Measurements from ENCODE around the gene KIF3B. TPM values are rescaled to one million over a fixed set of nuclear protein-coding genes. Genes with fewer than 3 reads are reported as not detected.
"Not testable (repeated sequence)": the region's sequence is repeated elsewhere in the genome, so short reads cannot be mapped to it uniquely, and the experiment has no call there.

The KIF3B gene
- total RNA-seq, 2 experiments from 2014 or later, result 25.4 to 25.7 TPM

- POLR2A ChIA-PET, result no interaction called here
- CTCF ChIA-PET, result no interaction called here
Observed at GRCh38 chr20:32338665-32339064, 61.2 kb downstream of the KIF3B start.

GRCh38 chr20:32339116-32339515 lies 61.7 kb downstream of the KIF3B start:
- H3K4me1 Mint-ChIP-seq (ENCODE audit: low read depth), result peaks cover 23% of the 10 kb centered on the region
- no peak for ATAC-seq

More at GRCh38 chr20:32338665-32339064, 61.2 kb downstream of the KIF3B start:
- Mint-ChIP-seq H3K27ac (no peak overlapping the region), H3K4me3 (no peak overlapping the region), H3K36me3 (ENCODE audit: low read depth) (peaks cover 24% of the 10 kb centered on the region), H3K9me3 (no peaks in the 10 kb centered on the region), H3K4me1 (ENCODE audit: low read depth) (peaks cover 28% of the 10 kb centered on the region), H3K27me3 (no peaks in the 10 kb centered on the region)
- no peak for ATAC-seq
- DNase-seq, result no peak
- intact Hi-C loops (cut with micrococcal nuclease), result no loop called here
- TF ChIP-seq CTCF (IDR thresholded peaks at IDR 0.05), result no peak

GRCh38 chr20:32341053-32341452 lies 63.6 kb downstream of the KIF3B start:
- ATAC-seq; POLR2A ChIA-PET; intact Hi-C loops (cut with micrococcal nuclease): not testable (repeated sequence)

More at GRCh38 chr20:32339116-32339515, 61.7 kb downstream of the KIF3B start:
- H3K27me3 Mint-ChIP-seq, result no peaks in the 10 kb centered on the region
- ChIA-PET CTCF (no interaction called here), POLR2A (no interaction called here)
- H3K4me3 Mint-ChIP-seq, result no peak overlapping the region
- no peak for TF ChIP-seq CTCF (IDR thresholded peaks at IDR 0.05)
- DNase-seq, result no peak
- intact Hi-C loops (cut with micrococcal nuclease), result no loop called here
- peaks cover 20% of the 10 kb centered on the region for H3K36me3 Mint-ChIP-seq (ENCODE audit: low read depth)
- no peaks in the 10 kb centered on the region for H3K9me3 Mint-ChIP-seq
- H3K27ac Mint-ChIP-seq, result no peak overlapping the region

GRCh38 chr20:32343439-32343838 lies 66.0 kb downstream of the KIF3B start:
- POLR2A ChIA-PET, result interaction anchor here (0.6 to 2.2 kb wide), 3 partner anchors 10 to 11 kb away, joined by 3 to 8 read pairs (median 3); no protein-coding TSS in a partner anchor
- ATAC-seq, result no peak
- peaks cover 5% of the 10 kb centered on the region for H3K4me1 Mint-ChIP-seq (ENCODE audit: low read depth)
- H3K36me3 Mint-ChIP-seq (ENCODE audit: low read depth), result peaks cover 6% of the 10 kb centered on the region
- CTCF ChIA-PET, result no interaction called here
- H3K4me3 Mint-ChIP-seq, result no peak overlapping the region
- no peaks in the 10 kb centered on the region for H3K27me3 Mint-ChIP-seq
- intact Hi-C loops (cut with micrococcal nuclease), result no loop called here
- TF ChIP-seq CTCF (IDR thresholded peaks at IDR 0.05), result no peak
- H3K9me3 Mint-ChIP-seq, result no peaks in the 10 kb centered on the region
- no peak for DNase-seq
- H3K27ac Mint-ChIP-seq, result no peak overlapping the region

More at GRCh38 chr20:32341053-32341452, 63.6 kb downstream of the KIF3B start:
- CTCF ChIA-PET; H3K27me3 Mint-ChIP-seq; H3K9me3 Mint-ChIP-seq; DNase-seq; H3K36me3 Mint-ChIP-seq (ENCODE audit: low read depth); H3K4me3 Mint-ChIP-seq; H3K27ac Mint-ChIP-seq: not testable (repeated sequence)
- peaks cover 12% of the 10 kb centered on the region for H3K4me1 Mint-ChIP-seq (ENCODE audit: low read depth)

- intact Hi-C loops (cut with micrococcal nuclease), result no loop called here
- ATAC-seq (no peak), DNase-seq (no peak)
- Mint-ChIP-seq H3K27ac (no peak overlapping the region), H3K4me3 (no peak overlapping the region), H3K27me3 (no peaks in the 10 kb centered on the region), H3K4me1 (ENCODE audit: low read depth) (peaks cover 5% of the 10 kb centered on the region), H3K9me3 (no peaks in the 10 kb centered on the region), H3K36me3 (ENCODE audit: low read depth) (peaks cover 8% of the 10 kb centered on the region)
- POLR2A ChIA-PET, result interaction anchor here (0.5 to 2.2 kb wide), 4 partner anchors 9 to 66 kb away, joined by 3 to 8 read pairs (median 6); no protein-coding TSS in a partner anchor
- no peak for TF ChIP-seq CTCF (IDR thresholded peaks at IDR 0.05)
- CTCF ChIA-PET, result interaction anchor here (1.0 to 1.5 kb wide), 3 partner anchors 8 to 59 kb away, joined by 3 to 5 read pairs (median 4); no protein-coding TSS in a partner anchor
Observed at GRCh38 chr20:32344835-32345506, 67.5 kb downstream of the KIF3B start.
